H1 (cell line): ENCODE data around the gene LDLRAD4. TPM values are rescaled to one million over a fixed set of nuclear protein-coding genes. Genes with fewer than 3 reads are reported as not detected.

ENCODE experiments used
- CTCF ChIA-PET: fragments of 300-600 bp; sonication (Branson Sonifier 250); formaldehyde crosslinking; loops from one replicate; lab custom pipeline; 2021; ENCODE audit not compliant: partially characterized antibody; lab: Charles Lee
- POLR2A ChIA-PET: fragments of 300-600 bp; sonication (Branson Sonifier 250); formaldehyde crosslinking; loops from one replicate; lab custom pipeline; 2021; ENCODE audit warnings: inconsistent platforms; ENCODE audit not compliant: partially characterized antibody; lab: Charles Lee
- DNase-seq, 2 experiments: peaks; one replicate each; pipeline versions ENCODE4 v3.0.0 to v3.0.0-alpha.2; 2010 to 2022; ENCODE audit warnings: low spot score in 2 of 2, low read depth in 1 of 2, mixed read lengths in 1 of 2
- FAIRE-seq: peaks from 2 replicates; lab custom pipeline; 2011; peaks lifted over from hg19 to GRCh38; lab: Jason Lieb, UNC
- H2AFZ ChIP-seq: 2 replicates; pipeline ENCODE4 v1.8.1; 2012; ENCODE audit warnings: low read length, inconsistent platforms
- H2AK5ac ChIP-seq: 2 replicates; pipeline ENCODE4 v1.6.1; 2013; ENCODE audit warnings: low read depth, low read length
- H2BK120ac ChIP-seq: replicated peaks from 2 replicates; pipeline ENCODE3; 2013; ENCODE audit warnings: low read depth, low read length, inconsistent platforms
- H2BK12ac ChIP-seq: 2 replicates; pipeline ENCODE4 v1.6.1; 2013; ENCODE audit warnings: low read depth, low read length
- H2BK15ac ChIP-seq: 2 replicates; pipeline ENCODE4 v1.6.1; 2013; ENCODE audit warnings: low read length
- H2BK20ac ChIP-seq: 2 replicates; pipeline ENCODE4 v1.6.1; 2013; ENCODE audit warnings: low read length
- H2BK5ac ChIP-seq: 2 replicates; pipeline ENCODE4 v1.6.1; 2013; ENCODE audit warnings: low read depth, low read length
- H3K14ac ChIP-seq: 2 replicates; pipeline ENCODE4 v1.6.1; 2013; ENCODE audit warnings: inconsistent platforms; ENCODE audit not compliant: insufficient read length
- H3K18ac ChIP-seq: 2 replicates; pipeline ENCODE4 v1.6.1; 2013; ENCODE audit warnings: low read length; ENCODE audit errors: extremely low read depth
- H3K23ac ChIP-seq: 2 replicates; pipeline ENCODE4 v1.6.1; 2013; ENCODE audit warnings: inconsistent platforms; ENCODE audit not compliant: insufficient read length
- H3K23me2 ChIP-seq: 2 replicates; pipeline ENCODE4 v1.6.1; 2013; ENCODE audit warnings: low read depth, low read length
- H3K27ac ChIP-seq: 2 replicates; pipeline ENCODE4 v1.6.1; 2011; ENCODE audit warnings: low read depth, low read length, inconsistent platforms
- H3K27me3 ChIP-seq, 4 experiments: replicated peaks in 1 of 4; 1 replicate in 1 of 4; 2 replicates in 3 of 4; pipeline versions ENCODE4 v1.6.1 to v1.8.1; 2011 to 2013; ENCODE audit warnings: low read length in 3 of 4, mild to moderate bottlenecking in 3 of 4, inconsistent platforms in 2 of 4, mixed read lengths in 2 of 4, moderate library complexity in 1 of 4; ENCODE audit not compliant: control insufficient read depth in 3 of 4, insufficient read depth in 3 of 4; ENCODE audit errors: extremely low read depth in 1 of 4
- H3K36me3 ChIP-seq, 4 experiments: 2 replicates each; pipeline versions ENCODE4 v1.6.1 to v1.8.1; 2011 to 2013; ENCODE audit warnings: mild to moderate bottlenecking in 4 of 4, low read length in 3 of 4, moderate library complexity in 2 of 4, control low read depth in 1 of 4, inconsistent platforms in 1 of 4; ENCODE audit not compliant: insufficient read depth in 4 of 4, control insufficient read depth in 2 of 4
- H3K4ac ChIP-seq: replicated peaks from 2 replicates; pipeline ENCODE3; 2013; ENCODE audit warnings: low read length, low read depth, mixed read lengths, inconsistent platforms; ENCODE audit not compliant: insufficient read length
- H3K4me1 ChIP-seq, 4 experiments: replicated peaks in 1 of 4; 1 replicate in 1 of 4; 2 replicates in 3 of 4; pipeline versions ENCODE4 v1.6.1 to v1.8.1; 2011 to 2013; ENCODE audit warnings: low read length in 3 of 4, inconsistent platforms in 2 of 4, mixed read lengths in 1 of 4; ENCODE audit not compliant: insufficient read depth in 4 of 4, control insufficient read depth in 3 of 4
- H3K4me2 ChIP-seq, 2 experiments: 2 replicates each; pipeline versions ENCODE4 v1.6.1 to v1.8.1; 2011 to 2013; ENCODE audit warnings: low read depth in 2 of 2, low read length in 2 of 2, control low read depth in 1 of 2, inconsistent platforms in 1 of 2, mild to moderate bottlenecking in 1 of 2; ENCODE audit not compliant: insufficient read depth in 1 of 2
- H3K4me3 ChIP-seq, 4 experiments: fragments of 200-600, 300-600 bp in 1 of 4; sonication (generic), shearing (Covaris generic), sonication (Bioruptor Twin) in 1 of 4; 2 replicates each; pipeline versions ENCODE4 v1.5.1 to v1.8.1; 2011 to 2016; ENCODE audit warnings: low read length in 4 of 4, low read depth in 3 of 4, control low read depth in 2 of 4, inconsistent platforms in 2 of 4, mild to moderate bottlenecking in 2 of 4, mixed read lengths in 1 of 4, moderate library complexity in 1 of 4; ENCODE audit not compliant: insufficient read depth in 2 of 4; ENCODE audit errors: extremely low read depth in 1 of 4
- H3K56ac ChIP-seq: replicated peaks from 2 replicates; pipeline ENCODE3; 2013; ENCODE audit warnings: low read depth, mild to moderate bottlenecking, mixed read lengths, low read length, inconsistent platforms; ENCODE audit not compliant: insufficient read length
- H3K79me1 ChIP-seq: 2 replicates; pipeline ENCODE4 v1.6.1; 2013; ENCODE audit warnings: low read depth, low read length, control low read depth
- H3K79me2 ChIP-seq, 2 experiments: 2 replicates each; pipeline versions ENCODE4 v1.6.1 to v1.8.1; 2012 to 2013; ENCODE audit warnings: low read length in 2 of 2, mild to moderate bottlenecking in 2 of 2, inconsistent platforms in 1 of 2; ENCODE audit not compliant: insufficient read depth in 2 of 2, control insufficient read depth in 1 of 2
- H3K9ac ChIP-seq, 4 experiments: replicated peaks in 1 of 4; 1 replicate in 1 of 4; 2 replicates in 3 of 4; pipeline versions ENCODE4 v1.6.1 to v1.8.1; 2011 to 2013; ENCODE audit warnings: low read depth in 3 of 4, low read length in 3 of 4, control low read depth in 2 of 4, mild to moderate bottlenecking in 2 of 4, moderate library complexity in 2 of 4, inconsistent platforms in 1 of 4; ENCODE audit errors: extremely low read depth in 1 of 4
- H3K9me3 ChIP-seq, 2 experiments: 2 replicates each; pipeline versions ENCODE4 v1.6.1 to v1.8.1; 2012 to 2013; ENCODE audit warnings: mild to moderate bottlenecking in 2 of 2, moderate library complexity in 2 of 2, control low read depth in 1 of 2, inconsistent platforms in 1 of 2, low read depth in 1 of 2, low read length in 1 of 2, mixed read lengths in 1 of 2; ENCODE audit not compliant: insufficient read depth in 2 of 2
- H4K20me1 ChIP-seq, 2 experiments: replicated peaks in 1 of 2; 2 replicates each; pipeline versions ENCODE3 to v1.8.1; 2011 to 2013; ENCODE audit warnings: inconsistent platforms in 2 of 2, low read length in 2 of 2, mild to moderate bottlenecking in 1 of 2; ENCODE audit not compliant: insufficient read depth in 2 of 2, control insufficient read depth in 1 of 2
- H4K5ac ChIP-seq: 2 replicates; pipeline ENCODE4 v1.6.1; 2013; ENCODE audit warnings: low read length, low read depth, mixed read lengths, inconsistent platforms; ENCODE audit not compliant: insufficient read length
- H4K8ac ChIP-seq: 2 replicates; pipeline ENCODE4 v1.8.0; 2013; ENCODE audit warnings: mild to moderate bottlenecking, moderate library complexity, low read length, inconsistent platforms; ENCODE audit not compliant: insufficient read depth; ENCODE audit errors: extremely low read depth
- H4K91ac ChIP-seq: replicated peaks from 2 replicates; pipeline ENCODE3; 2013; ENCODE audit warnings: low read length, mixed read lengths, inconsistent platforms; ENCODE audit not compliant: insufficient read length
- EGR1 ChIP-seq: IDR thresholded peaks from 2 replicates; pipeline ENCODE4 v1.6.1; 2011; ENCODE audit warnings: low read depth, low read length, borderline replicate concordance
- POLR2AphosphoS5 ChIP-seq: IDR thresholded peaks from 2 replicates; pipeline ENCODE4 v1.6.1; 2011; ENCODE audit warnings: low read depth, low read length
- SIX5 ChIP-seq: IDR thresholded peaks from 2 replicates; pipeline ENCODE4 v1.6.1; 2011; ENCODE audit warnings: mild to moderate bottlenecking, low read depth, low read length
- SP1 ChIP-seq: IDR thresholded peaks from 2 replicates; pipeline ENCODE4 v1.6.1; 2011; ENCODE audit warnings: low read depth, low read length
- SP2 ChIP-seq: IDR thresholded peaks from 2 replicates; pipeline ENCODE4 v1.6.1; 2012; ENCODE audit warnings: mild to moderate bottlenecking, low read length, inconsistent platforms
- WGBS, 2 experiments: shearing (Covaris generic) in 1 of 2; methylation state at CpG; one replicate each; pipeline versions ENCODE4 v1.1.6 to v1.1.7; 2013 to 2015; ENCODE audit warnings: low lambda C conversion rate in 2 of 2, mixed read lengths in 2 of 2, inconsistent platforms in 1 of 2, low coverage in 1 of 2, missing lambda C conversion rate in 1 of 2; ENCODE audit not compliant: insufficient replicate concordance in 2 of 2, insufficient coverage in 1 of 2, insufficient read length in 1 of 2; ENCODE audit errors: extremely low coverage in 1 of 2, missing lambda C conversion rate in 1 of 2; 5-methylcytosine and 5-hydroxymethylcytosine counted together
- polyA plus RNA-seq, 7 experiments: library from polyadenylated mRNA; depleted of rRNA in 3 of 7; stranded (reverse) in 5 of 7; unstranded in 2 of 7; fragments of >200 nt in 5 of 7; fragments of 200-250 nt in 2 of 7; gene quantifications; 1 replicate in 5 of 7; 2 replicates in 1 of 7; 4 replicates in 1 of 7; pipeline versions ENCODE4 v1.2.1 to v1.2.3, GENCODE V29; 2011 to 2013; ENCODE audit warnings: missing spikeins in 2 of 7, mixed read lengths in 2 of 7
- total RNA-seq: library from RNA; stranded (reverse); fragmentation: NEBNext Ultra II Directional; extraction: Animal tissue kit (Norgen Biotek cat#: 25700); gene quantifications from 2 replicates; pipeline ENCODE4 v1.2.1, GENCODE V29; 2021
- TF ChIP-seq, protein P1 (sequence below): IDR thresholded peaks from 2 replicates; pipeline ENCODE4 v1.6.1; 2011; ENCODE audit warnings: low read depth, mild to moderate bottlenecking, low read length; ENCODE audit not compliant: insufficient read depth

Gene LDLRAD4
- total and polyA plus RNA-seq, 2 of the 8 experiments (the other 6 are each of a cell fraction or from before 2014, with no cell fraction given): 0.77 to 1.4 TPM

- no peaks in the 10 kb centered on the region for H3K9me3 ChIP-seq
- H3K4me2 ChIP-seq: no peak overlapping the region
- H2BK120ac ChIP-seq: no peak overlapping the region
- DNase-seq (no peak), FAIRE-seq (no peak)
- no peaks in the 10 kb centered on the region for H4K20me1 ChIP-seq
- H3K18ac ChIP-seq: no peak overlapping the region
- H3K23me2 ChIP-seq: no peaks in the 10 kb centered on the region; the same call in 1 of the 2 replicates
- H3K56ac ChIP-seq: no peak overlapping the region
- H2BK15ac ChIP-seq: no peak overlapping the region
- no peak overlapping the region for H2BK20ac ChIP-seq
- no peaks in the 10 kb centered on the region for H3K36me3 ChIP-seq
- H3K79me1 ChIP-seq: no peaks in the 10 kb centered on the region
- no peak overlapping the region for H2AFZ ChIP-seq
- no peak overlapping the region for H3K27ac ChIP-seq
- no peak overlapping the region for H4K5ac ChIP-seq
- no peak overlapping the region for H4K91ac ChIP-seq
- H3K27me3 ChIP-seq: no peaks in the 10 kb centered on the region
- no peak overlapping the region for H2AK5ac ChIP-seq
- WGBS, 2 experiments: 77% methylated on average over 8 of the region's 8 CpGs; no CpG with 5 or more reads in 1 of the 2 experiments
- H4K8ac ChIP-seq: no peak overlapping the region; the same call in 1 of the 2 replicates
- H2BK12ac ChIP-seq: no peak overlapping the region
- ChIA-PET POLR2A (no interaction called here), CTCF (interaction anchor here (0.6 to 1.9 kb wide), 3 partner anchors 12 to 340 kb away, joined by 3 to 5 read pairs (median 3); no protein-coding TSS in a partner anchor)
- no peak overlapping the region for H3K9ac ChIP-seq
- H3K4me3 ChIP-seq: no peak overlapping the region
- H3K23ac ChIP-seq: no peak overlapping the region
- H3K14ac ChIP-seq: no peak overlapping the region
- H2BK5ac ChIP-seq: no peak overlapping the region
- H3K4me1 ChIP-seq: no peaks in the 10 kb centered on the region
- H3K4ac ChIP-seq: no peak overlapping the region
- H3K79me2 ChIP-seq: no peaks in the 10 kb centered on the region
- TF ChIP-seq EGR1: no peak
- no peak for TF ChIP-seq SP1
- no peak for TF ChIP-seq SP2
- no peak for TF ChIP-seq SIX5
- TF ChIP-seq POLR2AphosphoS5: no peak
- TF ChIP-seq, protein P1, sequence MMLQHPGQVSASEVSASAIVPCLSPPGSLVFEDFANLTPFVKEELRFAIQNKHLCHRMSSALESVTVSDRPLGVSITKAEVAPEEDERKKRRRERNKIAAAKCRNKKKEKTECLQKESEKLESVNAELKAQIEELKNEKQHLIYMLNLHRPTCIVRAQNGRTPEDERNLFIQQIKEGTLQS: no peak
These were observed 71.1 kb downstream of the LDLRAD4 start for GRCh38 chr18:13289481-13290205.
